Endodermal cell (in vitro differentiated cells): ENCODE data around the gene KCNK7. TPM values are rescaled to one million over a fixed set of nuclear protein-coding genes. Genes with fewer than 3 reads are reported as not detected.

ENCODE experiments used
- DNase-seq: peaks from one replicate; pipeline ENCODE4 v3.0.0-alpha.2; 2017
- H3K27ac ChIP-seq: 2 replicates; pipeline ENCODE4 v1.5.1; 2013; ENCODE audit warnings: mild to moderate bottlenecking, low read depth, low read length, moderate library complexity
- H3K27me3 ChIP-seq: 2 replicates; pipeline ENCODE4 v1.6.1; 2013; ENCODE audit warnings: mild to moderate bottlenecking, low read length, moderate library complexity; ENCODE audit not compliant: insufficient read depth, control insufficient read depth, poor library complexity, severe bottlenecking
- H3K36me3 ChIP-seq: 2 replicates; pipeline ENCODE4 v1.7.0; 2013; ENCODE audit warnings: mild to moderate bottlenecking, low read length, moderate library complexity; ENCODE audit not compliant: control insufficient read depth, insufficient read depth
- H3K4me1 ChIP-seq: one replicate; pipeline ENCODE4 v1.7.0; 2013; ENCODE audit warnings: low read length; ENCODE audit not compliant: control insufficient read depth, insufficient read depth
- H3K4me3 ChIP-seq: 2 replicates; pipeline ENCODE4 v1.5.1; 2013; ENCODE audit warnings: mild to moderate bottlenecking, low read length, moderate library complexity
- H3K9ac ChIP-seq: 2 replicates; pipeline ENCODE4 v1.6.1; 2013; ENCODE audit warnings: mild to moderate bottlenecking, low read length, moderate library complexity; ENCODE audit not compliant: poor library complexity, severe bottlenecking; ENCODE audit errors: extremely low read depth
- H3K9me3 ChIP-seq: 2 replicates; pipeline ENCODE4 v1.6.1; 2013; ENCODE audit warnings: mild to moderate bottlenecking, low read length, moderate library complexity; ENCODE audit not compliant: control insufficient read depth
- H3K27ac Mint-ChIP-seq: 2 replicates; pipeline ENCODE4 v1.8.0; 2020; ENCODE audit warnings: mixed read lengths
- H3K27me3 Mint-ChIP-seq: 2 replicates; pipeline ENCODE4 v1.8.0; 2021; ENCODE audit warnings: mild to moderate bottlenecking, mixed read lengths; ENCODE audit not compliant: insufficient read depth
- H3K36me3 Mint-ChIP-seq: 2 replicates; pipeline ENCODE4 v1.8.0; 2020; ENCODE audit warnings: low read depth, mixed read lengths
- H3K4me1 Mint-ChIP-seq: 2 replicates; pipeline ENCODE4 v1.8.0; 2020; ENCODE audit warnings: mixed read lengths
- H3K4me3 Mint-ChIP-seq: 2 replicates; pipeline ENCODE4 v1.8.0; 2020; ENCODE audit warnings: mild to moderate bottlenecking, moderate library complexity, mixed read lengths
- H3K9me3 Mint-ChIP-seq: 2 replicates; pipeline ENCODE4 v1.8.0; 2020; ENCODE audit warnings: mild to moderate bottlenecking, mixed read lengths
- CTCF ChIP-seq: fragments of 200-600 bp; sonication (generic); conservative IDR thresholded peaks from 2 replicates; pipeline ENCODE4 v1.5.0; 2021; ENCODE audit warnings: antibody characterized with exemption, mild to moderate bottlenecking
- WGBS, 2 experiments: methylation state at CpG; one replicate each; pipeline versions ENCODE4 v1.1.5 to v1.1.7; 2013; ENCODE audit warnings: missing lambda C conversion rate in 2 of 2, mixed read lengths in 1 of 2; ENCODE audit not compliant: insufficient coverage in 1 of 2, insufficient read length in 1 of 2; 5-methylcytosine and 5-hydroxymethylcytosine counted together
- total RNA-seq, 2 donors: library from RNA; stranded (reverse); fragmentation: NEBNext Ultra II Directional in 1 of 2; extraction: Animal tissue kit (Norgen Biotek cat#: 25700) in 1 of 2; gene quantifications; 2 replicates in 1 of 2; 3 replicates in 1 of 2; pipeline ENCODE4 v1.2.1, GENCODE V29; 2021

Gene KCNK7
- total RNA-seq, 2 donors from 2014 or later, result 1.2 TPM; not detected in 1

- no peaks in the 10 kb centered on the region for H3K9me3 Mint-ChIP-seq
- WGBS, 2 experiments, result 88 to 100% methylated on average over 3 to 6 of the region's 6 CpGs
- no peak for TF ChIP-seq CTCF
- peaks cover 5% of the 10 kb centered on the region for H3K27me3 Mint-ChIP-seq
- Histone ChIP-seq H3K4me3 (no peak overlapping the region), H3K9ac (no peak overlapping the region), H3K36me3 (peaks cover 35% of the 10 kb centered on the region), H3K9me3 (no peaks in the 10 kb centered on the region), H3K27me3 (no peaks in the 10 kb centered on the region), H3K4me1 (no peaks in the 10 kb centered on the region), H3K27ac (no peak overlapping the region)
- H3K4me1 Mint-ChIP-seq, result no peaks in the 10 kb centered on the region
- H3K36me3 Mint-ChIP-seq, result peaks cover 34% of the 10 kb centered on the region
- H3K4me3 Mint-ChIP-seq, result no peak overlapping the region
- DNase-seq, result no peak
- H3K27ac Mint-ChIP-seq, result no peak overlapping the region
These were observed 4.3 kb upstream of the KCNK7 start for GRCh38 chr11:65599955-65600246.

DNA sequence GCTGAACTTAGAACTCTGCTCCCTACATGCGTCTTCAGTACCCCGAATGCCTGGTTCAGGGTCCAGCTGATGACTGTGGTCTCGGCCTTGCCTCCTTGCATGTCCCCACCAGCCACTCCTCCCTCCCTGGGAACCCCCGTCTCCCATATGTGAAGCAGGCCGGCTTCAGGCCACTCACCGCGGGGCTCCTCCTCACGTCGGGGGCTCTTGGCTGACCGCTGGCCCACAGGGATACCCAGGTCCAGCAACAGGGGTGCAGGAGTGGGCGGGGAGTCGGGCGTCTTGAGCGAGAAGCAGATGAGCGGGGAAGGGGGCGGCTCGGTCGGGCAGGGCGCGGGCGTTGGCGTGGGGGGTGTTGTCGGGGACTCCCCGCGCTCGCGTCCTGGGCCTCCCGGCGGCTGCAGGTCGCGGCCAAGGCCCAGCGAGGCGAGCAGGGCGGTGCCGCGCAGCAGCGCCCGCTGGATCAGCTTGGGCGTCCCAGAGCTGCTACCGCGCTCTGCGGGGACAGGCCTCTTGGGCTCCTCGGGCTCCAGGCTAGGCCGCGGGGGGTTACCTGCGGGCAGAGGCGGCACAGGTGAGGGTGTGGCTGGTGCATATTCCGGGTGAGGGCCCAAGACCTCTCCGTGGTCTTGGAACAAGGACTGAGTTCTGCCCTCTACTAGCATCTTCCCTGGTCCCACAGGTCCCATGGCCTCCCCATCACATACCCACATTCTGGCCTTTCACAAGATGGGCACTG is 3.8 kb upstream of the KCNK7 start:
- WGBS, 2 experiments, result 96% methylated on average over 37 to 49 of the region's 49 CpGs
- H3K36me3 ChIP-seq, result peaks cover 30% of the 10 kb centered on the region
- H3K27ac ChIP-seq, result no peak overlapping the region
- H3K9me3 Mint-ChIP-seq, result no peaks in the 10 kb centered on the region
- no peaks in the 10 kb centered on the region for H3K4me1 Mint-ChIP-seq
- DNase-seq, result no peak
- no peaks in the 10 kb centered on the region for H3K4me1 ChIP-seq
- H3K36me3 Mint-ChIP-seq, result peaks cover 30% of the 10 kb centered on the region
- H3K4me3 Mint-ChIP-seq, result no peak overlapping the region
- H3K27me3 Mint-ChIP-seq, result peaks cover 8% of the 10 kb centered on the region
- no peaks in the 10 kb centered on the region for H3K9me3 ChIP-seq
- H3K27ac Mint-ChIP-seq, result no peak overlapping the region
- H3K9ac ChIP-seq, result no peak overlapping the region
- no peak for TF ChIP-seq CTCF
- no peak overlapping the region for H3K4me3 ChIP-seq
- H3K27me3 ChIP-seq, result no peaks in the 10 kb centered on the region

- H3K4me1 Mint-ChIP-seq, result no peaks in the 10 kb centered on the region
- no peak for DNase-seq
- Histone ChIP-seq H3K9me3 (no peaks in the 10 kb centered on the region), H3K4me3 (no peak overlapping the region), H3K27ac (no peak overlapping the region), H3K36me3 (peaks cover 19% of the 10 kb centered on the region), H3K9ac (no peak overlapping the region), H3K27me3 (peaks cover 6% of the 10 kb centered on the region), H3K4me1 (no peaks in the 10 kb centered on the region)
- no peak overlapping the region for H3K4me3 Mint-ChIP-seq
- H3K9me3 Mint-ChIP-seq, result no peaks in the 10 kb centered on the region
- no peak for TF ChIP-seq CTCF
- peaks cover 19% of the 10 kb centered on the region for H3K27me3 Mint-ChIP-seq
- WGBS, 2 experiments, result 90 to 93% methylated on average over 6 to 16 of the region's 16 CpGs
- peaks cover 19% of the 10 kb centered on the region for H3K36me3 Mint-ChIP-seq
- H3K27ac Mint-ChIP-seq, result no peak overlapping the region
These were observed 2.7 kb upstream of the KCNK7 start for GRCh38 chr11:65598258-65598699.
